ENCODE measurements around the gene SLC16A9. TPM values are rescaled to one million over a fixed set of nuclear protein-coding genes. Genes with fewer than 3 reads are reported as not detected.

SLC16A9 gene
- total RNA-seq, 1 donor from 2014 or later = 8.2 TPM

Other genes starting within 250 kb of the SLC16A9 start
- not detected for gene MRLN, start 43.6 kb upstream of the SLC16A9 start, total RNA-seq
- gene CCDC6, start 196.7 kb upstream of the SLC16A9 start, total RNA-seq = 29.8 TPM

Measured in frontal cortex (tissue), 1 donor.